ENCODE measurements around the gene ZCCHC10.
"Not testable (repeated sequence)": the region's sequence is repeated elsewhere in the genome, so short reads cannot be mapped to it uniquely, and the experiment has no call there.

The ZCCHC10 gene

GRCh38 chr5:133041157-133041784 lies 14.9 kb upstream of the ZCCHC10 start:
- no peak for DNase-seq

GRCh38 chr5:133036677-133037076 lies 10.3 kb upstream of the ZCCHC10 start:
- DNase-seq = not testable (repeated sequence)

- DNase-seq = no peak
These were observed 8.9 kb upstream of the ZCCHC10 start for GRCh38 chr5:133035224-133035623.

- no peak for DNase-seq
These were observed 7.7 kb upstream of the ZCCHC10 start for GRCh38 chr5:133034064-133034463.

- no peak for DNase-seq
These were observed 6.7 kb upstream of the ZCCHC10 start for GRCh38 chr5:133032852-133033742.

GRCh38 chr5:133030343-133031005 lies 4.1 kb upstream of the ZCCHC10 start:
- no peak for DNase-seq

- no peak for DNase-seq
These were observed 3.1 kb upstream of the ZCCHC10 start for GRCh38 chr5:133029416-133029815.

GRCh38 chr5:133026664-133027153 lies 360 bp upstream of the ZCCHC10 start:
- no peak for DNase-seq

- DNase-seq = not testable (repeated sequence)
These were observed 6.9 kb downstream of the ZCCHC10 start for GRCh38 chr5:133019471-133019870.

GRCh38 chr5:133017964-133018363 lies 8.4 kb downstream of the ZCCHC10 start:
- no peak for DNase-seq

GRCh38 chr5:133015466-133015865 lies 10.9 kb downstream of the ZCCHC10 start:
- no peak for DNase-seq

- not testable (repeated sequence) for DNase-seq
These were observed 17.9 kb downstream of the ZCCHC10 start for GRCh38 chr5:133008455-133008854.

- DNase-seq = no peak
These were observed 19.7 kb downstream of the ZCCHC10 start for GRCh38 chr5:133006653-133007052.

- DNase-seq = no peak
These were observed 27.1 kb downstream of the ZCCHC10 start for GRCh38 chr5:132999246-132999645.

- DNase-seq = no peak
These were observed 27.8 kb downstream of the ZCCHC10 start for GRCh38 chr5:132998556-132998955.

- DNase-seq = no peak
These were observed 30.0 kb downstream of the ZCCHC10 start for GRCh38 chr5:132996307-132996706.

- no peak for DNase-seq
These were observed 38.6 kb downstream of the ZCCHC10 start for GRCh38 chr5:132987531-132988408.

- DNase-seq = not testable (repeated sequence)
These were observed 43.4 kb downstream of the ZCCHC10 start for GRCh38 chr5:132982971-132983370.

- DNase-seq = no peak
These were observed 45.1 kb downstream of the ZCCHC10 start for GRCh38 chr5:132981288-132981687.

GRCh38 chr5:132979976-132980375 lies 46.4 kb downstream of the ZCCHC10 start:
- no peak for DNase-seq

- no peak for DNase-seq
These were observed 46.9 kb downstream of the ZCCHC10 start for GRCh38 chr5:132979367-132979940.

GRCh38 chr5:132976852-132977251 lies 49.5 kb downstream of the ZCCHC10 start:
- DNase-seq = no peak
